ENCODE data around the gene BTBD10. TPM values are rescaled to one million over a fixed set of nuclear protein-coding genes. Genes with fewer than 3 reads are reported as not detected.
A peak's percentile ranks its signal among the peaks of the same experiment; 100 is the strongest.

BTBD10 gene
- total RNA-seq, 1 donor = 55.7 TPM

- TF ChIP-seq CTCF (IDR thresholded peaks at IDR 0.05; ENCODE audit: extremely low read depth, low read depth, low read length) = no peak
- no peak overlapping the region for H3K4me2 ChIP-seq (ENCODE audit: insufficient read depth, low read length)
- H3K27me3 ChIP-seq (ENCODE audit: insufficient read depth, low read length) = no peaks in the 10 kb centered on the region
- H4K20me1 ChIP-seq (ENCODE audit: insufficient read depth, low read length) = no peaks in the 10 kb centered on the region
- peaks cover 16% of the 10 kb centered on the region for H3K4me1 ChIP-seq (ENCODE audit: insufficient read depth, low read length)
- peaks cover 11% of the 10 kb centered on the region for H3K36me3 ChIP-seq (ENCODE audit: insufficient read depth, low read length)
- no peak overlapping the region for H3K4me3 ChIP-seq (ENCODE audit: insufficient read depth, low read length)
- H3K79me2 ChIP-seq (ENCODE audit: insufficient read depth, low read length) = no peaks in the 10 kb centered on the region
- no peak overlapping the region for H2AFZ ChIP-seq (ENCODE audit: low read length)
- no peak overlapping the region for H3K27ac ChIP-seq (ENCODE audit: low read depth, low read length)
- H3K9me3 ChIP-seq (ENCODE audit: low read depth, low read length) = no peaks in the 10 kb centered on the region
- no peak for DNase-seq (ENCODE audit: insufficient read length, low spot score, missing footprints)
Observed at GRCh38 chr11:13364388-13364787, 98.6 kb downstream of the BTBD10 start.

- Histone ChIP-seq H3K4me2 (ENCODE audit: insufficient read depth, low read length) (no peak overlapping the region), H3K27ac (ENCODE audit: low read depth, low read length) (no peak overlapping the region), H4K20me1 (ENCODE audit: insufficient read depth, low read length) (no peaks in the 10 kb centered on the region), H2AFZ (ENCODE audit: low read length) (no peak overlapping the region), H3K9me3 (ENCODE audit: low read depth, low read length) (no peaks in the 10 kb centered on the region), H3K4me3 (ENCODE audit: insufficient read depth, low read length) (no peak overlapping the region), H3K4me1 (ENCODE audit: insufficient read depth, low read length) (peaks cover 6% of the 10 kb centered on the region), H3K36me3 (ENCODE audit: insufficient read depth, low read length) (peaks cover 11% of the 10 kb centered on the region), H3K27me3 (ENCODE audit: insufficient read depth, low read length) (no peaks in the 10 kb centered on the region), H3K79me2 (ENCODE audit: insufficient read depth, low read length) (no peaks in the 10 kb centered on the region)
- no peak for DNase-seq (ENCODE audit: insufficient read length, low spot score, missing footprints)
- no peak for TF ChIP-seq CTCF (IDR thresholded peaks at IDR 0.05; ENCODE audit: extremely low read depth, low read depth, low read length)
Observed at GRCh38 chr11:13362596-13363109, 100.4 kb downstream of the BTBD10 start.

- DNase-seq (ENCODE audit: insufficient read length, low spot score, missing footprints) = no peak
- Histone ChIP-seq H3K27me3 (ENCODE audit: insufficient read depth, low read length) (no peaks in the 10 kb centered on the region), H3K79me2 (ENCODE audit: insufficient read depth, low read length) (no peaks in the 10 kb centered on the region), H3K4me2 (ENCODE audit: insufficient read depth, low read length) (peak overlapping the region; percentile 45), H2AFZ (ENCODE audit: low read length) (peak overlapping the region; percentile 8), H3K36me3 (ENCODE audit: insufficient read depth, low read length) (peaks cover 19% of the 10 kb centered on the region), H4K20me1 (ENCODE audit: insufficient read depth, low read length) (no peaks in the 10 kb centered on the region), H3K9me3 (ENCODE audit: low read depth, low read length) (no peaks in the 10 kb centered on the region), H3K27ac (ENCODE audit: low read depth, low read length) (peak overlapping the region; percentile 17), H3K4me3 (ENCODE audit: insufficient read depth, low read length) (peak overlapping the region; percentile 10), H3K4me1 (ENCODE audit: insufficient read depth, low read length) (no peaks in the 10 kb centered on the region)
- no peak for TF ChIP-seq CTCF (IDR thresholded peaks at IDR 0.05; ENCODE audit: extremely low read depth, low read depth, low read length)
Observed at GRCh38 chr11:13358596-13359270, 104.3 kb downstream of the BTBD10 start.

DNA sequence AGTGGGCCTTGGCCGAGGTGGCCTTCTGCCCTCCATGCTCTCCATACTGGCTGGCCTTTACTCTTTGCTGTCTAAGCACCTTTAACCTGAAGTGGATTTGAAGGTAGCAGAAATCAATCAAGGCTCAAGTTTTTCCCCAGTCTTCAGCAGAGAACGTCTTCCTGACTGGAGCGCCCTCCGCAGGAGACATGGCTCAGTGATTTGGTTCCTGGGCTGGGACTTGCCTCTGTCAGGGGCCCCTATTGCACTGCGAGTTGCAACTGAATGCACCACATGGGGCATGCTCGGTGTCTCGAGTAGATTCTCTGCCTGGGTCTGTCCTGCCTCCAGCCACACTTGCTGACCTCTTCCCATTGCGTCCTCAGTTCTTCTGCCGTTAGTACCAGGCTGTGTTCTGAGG, 105.8 kb downstream of the BTBD10 start:
- DNase-seq (ENCODE audit: insufficient read length, low spot score, missing footprints) = no peak
- Histone ChIP-seq H3K9me3 (ENCODE audit: low read depth, low read length) (no peaks in the 10 kb centered on the region), H4K20me1 (ENCODE audit: insufficient read depth, low read length) (no peaks in the 10 kb centered on the region), H3K4me1 (ENCODE audit: insufficient read depth, low read length) (no peaks in the 10 kb centered on the region), H3K4me3 (ENCODE audit: insufficient read depth, low read length) (no peak overlapping the region), H3K27ac (ENCODE audit: low read depth, low read length) (no peak overlapping the region), H3K79me2 (ENCODE audit: insufficient read depth, low read length) (no peaks in the 10 kb centered on the region), H2AFZ (ENCODE audit: low read length) (no peak overlapping the region), H3K36me3 (ENCODE audit: insufficient read depth, low read length) (peaks cover 19% of the 10 kb centered on the region), H3K4me2 (ENCODE audit: insufficient read depth, low read length) (no peak overlapping the region), H3K27me3 (ENCODE audit: insufficient read depth, low read length) (no peaks in the 10 kb centered on the region)
- no peak for TF ChIP-seq CTCF (IDR thresholded peaks at IDR 0.05; ENCODE audit: extremely low read depth, low read depth, low read length)

All from osteoblast (primary cell).